GM12875 (cell line): ENCODE measurements around the gene TEX29.

Experiments
- H3K4me3 ChIP-seq: one replicate; pipeline ENCODE4 v1.5.1; 2011; ENCODE audit warnings: low read depth, low read length, control low read depth
- CTCF ChIP-seq: IDR thresholded peaks from 2 replicates; pipeline ENCODE4 v1.5.1; 2011; ENCODE audit warnings: low read depth, mild to moderate bottlenecking, control low read depth, inconsistent platforms, low read length, moderate library complexity, borderline replicate concordance; ENCODE audit not compliant: insufficient read depth

Gene TEX29

GRCh38 chr13:111303559-111303958 lies 16.9 kb upstream of the TEX29 start:
- no peak for TF ChIP-seq CTCF
- no peak overlapping the region for H3K4me3 ChIP-seq

- no peak for TF ChIP-seq CTCF
- H3K4me3 ChIP-seq = no peak overlapping the region
These were observed 16.3 kb upstream of the TEX29 start for GRCh38 chr13:111304041-111304544.

- no peak overlapping the region for H3K4me3 ChIP-seq
- no peak for TF ChIP-seq CTCF
These were observed 15.7 kb upstream of the TEX29 start for GRCh38 chr13:111304603-111305289.

GRCh38 chr13:111312944-111313590 lies 7.4 kb upstream of the TEX29 start:
- H3K4me3 ChIP-seq = no peak overlapping the region
- no peak for TF ChIP-seq CTCF

- TF ChIP-seq CTCF = no peak
- no peak overlapping the region for H3K4me3 ChIP-seq
These were observed 6.5 kb upstream of the TEX29 start for GRCh38 chr13:111313911-111314425.

- TF ChIP-seq CTCF = no peak
These were observed 5.6 kb upstream of the TEX29 start for GRCh38 chr13:111314852-111315251.

More at GRCh38 chr13:111314852-111315251, 5.6 kb upstream of the TEX29 start:
- no peak overlapping the region for H3K4me3 ChIP-seq
